Colonic mucosa (tissue), 4 donors: Measurements from ENCODE around the gene ACKR2. TPM values are rescaled to one million over a fixed set of nuclear protein-coding genes. Genes with fewer than 3 reads are reported as not detected.
A peak's percentile ranks its signal among the peaks of the same experiment; 100 is the strongest.

Experiments
- DNase-seq: peaks from one replicate; pipeline ENCODE4 v3.0.0-alpha.2; 2020
- H3K27ac ChIP-seq: fragments of 200-600 bp; one replicate; pipeline ENCODE4 v1.8.0; 2021
- H3K27me3 ChIP-seq: fragments of 200-600 bp; one replicate; pipeline ENCODE4 v1.8.0; 2021
- H3K36me3 ChIP-seq: fragments of 200-600 bp; one replicate; pipeline ENCODE4 v1.8.0; 2021
- H3K4me1 ChIP-seq: fragments of 200-600 bp; one replicate; pipeline ENCODE4 v1.8.0; 2021; ENCODE audit warnings: mild to moderate bottlenecking
- H3K4me3 ChIP-seq: fragments of 200-600 bp; one replicate; pipeline ENCODE4 v1.8.0; 2021
- H3K9ac ChIP-seq, 2 donors: one replicate each; pipeline ENCODE4 v1.7.0; 2013; ENCODE audit warnings: control low read depth in 2 of 2, low read depth in 2 of 2, low read length in 2 of 2
- H3K9me3 ChIP-seq: fragments of 200-600 bp; one replicate; pipeline ENCODE4 v1.8.0; 2021
- intact Hi-C: fragments of 100-400 bp; cut with DNase I; formaldehyde crosslinking; loops from one replicate; pipeline ENCODE4 v1.14.1; 2022
- total RNA-seq, 2 donors: library from RNA; stranded (reverse); fragmentation: NEBNext Ultra II Directional in 1 of 2; extraction: Animal tissue kit (Norgen Biotek cat#: 25700) in 1 of 2; gene quantifications; one replicate each; pipeline ENCODE4 v1.2.1, GENCODE V29; 2021
- TF ChIP-seq, protein P1 (sequence below): fragments of 200-600 bp; IDR thresholded peaks from one replicate; pipeline ENCODE4 v1.8.0; 2022; ENCODE audit warnings: antibody characterized with exemption, mild to moderate bottlenecking
- donor health status: healthy.
- donor health status: DM: no; HTN: no; CAD: no.
- donor health status: DM: no; HTN: no; CAD: no.

The ACKR2 gene
- total RNA-seq, 2 donors from 2014 or later: 3.2 to 6.5 TPM

DNA sequence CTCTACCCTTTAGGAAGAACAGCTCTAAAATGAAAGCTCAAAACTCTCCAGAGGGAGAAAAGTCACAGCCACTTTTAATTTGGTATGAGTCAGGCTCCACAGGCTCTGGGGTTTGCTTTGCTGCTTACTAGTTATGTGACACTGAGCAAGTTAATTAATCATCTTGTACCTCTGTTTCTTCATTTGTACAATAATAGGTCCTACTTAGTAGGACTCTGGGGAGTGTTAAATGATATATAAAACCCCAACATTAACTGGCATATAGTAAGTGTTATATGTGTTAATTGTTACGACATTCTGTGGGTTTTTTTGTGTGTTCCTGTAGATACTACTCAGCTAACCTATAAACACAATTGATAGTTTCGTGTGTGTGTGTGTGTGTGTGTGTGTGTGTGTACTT is 6.6 kb downstream of the ACKR2 start:
- no peak overlapping the region for H3K27ac ChIP-seq
- H3K4me1 ChIP-seq: peaks cover 4% of the 10 kb centered on the region
- H3K36me3 ChIP-seq: no peaks in the 10 kb centered on the region
- intact Hi-C loops: no loop called here
- no peak overlapping the region for H3K9ac ChIP-seq
- no peaks in the 10 kb centered on the region for H3K9me3 ChIP-seq
- TF ChIP-seq, protein P1, sequence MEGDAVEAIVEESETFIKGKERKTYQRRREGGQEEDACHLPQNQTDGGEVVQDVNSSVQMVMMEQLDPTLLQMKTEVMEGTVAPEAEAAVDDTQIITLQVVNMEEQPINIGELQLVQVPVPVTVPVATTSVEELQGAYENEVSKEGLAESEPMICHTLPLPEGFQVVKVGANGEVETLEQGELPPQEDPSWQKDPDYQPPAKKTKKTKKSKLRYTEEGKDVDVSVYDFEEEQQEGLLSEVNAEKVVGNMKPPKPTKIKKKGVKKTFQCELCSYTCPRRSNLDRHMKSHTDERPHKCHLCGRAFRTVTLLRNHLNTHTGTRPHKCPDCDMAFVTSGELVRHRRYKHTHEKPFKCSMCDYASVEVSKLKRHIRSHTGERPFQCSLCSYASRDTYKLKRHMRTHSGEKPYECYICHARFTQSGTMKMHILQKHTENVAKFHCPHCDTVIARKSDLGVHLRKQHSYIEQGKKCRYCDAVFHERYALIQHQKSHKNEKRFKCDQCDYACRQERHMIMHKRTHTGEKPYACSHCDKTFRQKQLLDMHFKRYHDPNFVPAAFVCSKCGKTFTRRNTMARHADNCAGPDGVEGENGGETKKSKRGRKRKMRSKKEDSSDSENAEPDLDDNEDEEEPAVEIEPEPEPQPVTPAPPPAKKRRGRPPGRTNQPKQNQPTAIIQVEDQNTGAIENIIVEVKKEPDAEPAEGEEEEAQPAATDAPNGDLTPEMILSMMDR: no peak
- no peak for DNase-seq
- no peaks in the 10 kb centered on the region for H3K27me3 ChIP-seq
- H3K4me3 ChIP-seq: no peak overlapping the region

DNA sequence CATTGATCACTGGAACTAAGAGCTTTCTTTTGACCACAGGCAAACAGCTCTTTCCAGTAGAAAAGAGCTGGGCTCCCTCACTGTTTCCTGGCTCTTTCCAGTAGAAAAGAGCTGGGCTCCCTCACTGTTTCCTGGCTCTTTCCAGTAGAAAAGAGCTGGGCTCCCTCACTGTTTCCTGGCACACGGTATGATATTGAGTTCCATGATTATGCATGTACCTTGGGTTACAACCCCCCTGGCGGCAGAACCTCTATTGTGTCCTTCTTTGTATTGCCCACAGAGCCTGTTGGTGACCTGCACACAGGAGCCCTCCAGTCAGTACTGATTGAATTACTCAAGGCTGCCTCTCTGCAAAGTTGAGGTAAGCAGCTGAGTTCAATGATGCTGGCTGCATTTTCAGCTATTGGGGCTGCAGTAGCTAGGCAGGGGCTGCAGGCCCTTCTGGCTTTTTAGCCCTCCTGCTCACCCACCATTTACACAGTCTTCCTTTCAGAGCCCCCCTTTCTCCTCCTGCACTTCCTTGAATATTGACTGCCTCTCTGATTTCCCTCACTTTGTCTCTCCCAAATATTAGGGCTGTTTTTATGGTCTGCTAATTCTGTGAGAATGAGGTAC is 10.2 kb downstream of the ACKR2 start:
- Histone ChIP-seq H3K27ac (peak overlapping the region; percentile 68), H3K9ac (peak overlapping the region; percentile 28 to 35), H3K4me1 (peaks cover 4% of the 10 kb centered on the region), H3K36me3 (no peaks in the 10 kb centered on the region), H3K9me3 (no peaks in the 10 kb centered on the region), H3K27me3 (no peaks in the 10 kb centered on the region), H3K4me3 (no peak overlapping the region)
- intact Hi-C loops: no loop called here
- DNase-seq: peak; percentile 63
- TF ChIP-seq, protein P1: no peak

DNA sequence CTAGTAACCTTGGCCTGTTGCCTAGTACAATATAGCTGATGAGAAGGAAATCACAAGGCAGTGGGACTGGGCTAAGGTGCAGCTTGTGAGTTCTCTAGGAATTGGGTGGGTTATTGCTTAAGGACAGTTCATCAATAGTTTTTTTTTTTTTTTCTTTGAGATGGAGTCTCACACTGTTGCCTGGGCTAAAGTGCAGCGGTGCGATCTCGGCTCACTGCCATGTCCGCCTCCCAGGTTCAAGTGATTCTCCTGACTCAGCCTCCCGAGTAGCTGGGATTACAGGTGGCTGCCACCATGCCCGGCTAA is 11.5 kb downstream of the ACKR2 start:
- H3K36me3 ChIP-seq: no peaks in the 10 kb centered on the region
- H3K9me3 ChIP-seq: no peaks in the 10 kb centered on the region
- TF ChIP-seq, protein P1: no peak
- intact Hi-C loops: no loop called here
- no peak overlapping the region for H3K9ac ChIP-seq
- H3K27me3 ChIP-seq: no peaks in the 10 kb centered on the region
- peak overlapping the region; percentile 68 for H3K27ac ChIP-seq
- H3K4me3 ChIP-seq: no peak overlapping the region
- peaks cover 4% of the 10 kb centered on the region for H3K4me1 ChIP-seq
- no peak for DNase-seq

DNA sequence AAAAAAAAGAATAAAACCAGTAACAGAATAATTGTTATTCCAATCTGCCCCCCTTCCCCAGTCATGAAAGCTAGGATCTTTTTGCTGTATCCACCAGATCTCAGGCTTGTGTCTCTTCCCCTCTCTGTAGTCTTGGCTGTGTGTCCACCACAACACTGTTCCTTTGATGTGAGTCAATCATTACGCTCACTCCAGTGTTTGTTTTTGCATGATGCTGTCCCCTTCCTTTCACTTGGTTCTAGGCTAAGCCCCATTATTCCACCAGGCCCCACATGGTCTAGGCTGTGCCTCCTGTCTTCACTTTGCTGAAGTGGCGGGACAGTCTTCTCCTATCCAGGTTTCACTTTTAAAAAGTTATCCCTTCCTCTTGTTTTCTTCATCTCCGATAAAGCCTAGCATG is 13.6 kb downstream of the ACKR2 start:
- H3K27ac ChIP-seq: no peak overlapping the region
- no peaks in the 10 kb centered on the region for H3K27me3 ChIP-seq
- peaks cover 4% of the 10 kb centered on the region for H3K4me1 ChIP-seq
- no peaks in the 10 kb centered on the region for H3K36me3 ChIP-seq
- peak; percentile 13 for DNase-seq
- no peak overlapping the region for H3K4me3 ChIP-seq
- intact Hi-C loops: no loop called here
- H3K9me3 ChIP-seq: no peaks in the 10 kb centered on the region
- TF ChIP-seq, protein P1: no peak
- no peak overlapping the region for H3K9ac ChIP-seq

DNA sequence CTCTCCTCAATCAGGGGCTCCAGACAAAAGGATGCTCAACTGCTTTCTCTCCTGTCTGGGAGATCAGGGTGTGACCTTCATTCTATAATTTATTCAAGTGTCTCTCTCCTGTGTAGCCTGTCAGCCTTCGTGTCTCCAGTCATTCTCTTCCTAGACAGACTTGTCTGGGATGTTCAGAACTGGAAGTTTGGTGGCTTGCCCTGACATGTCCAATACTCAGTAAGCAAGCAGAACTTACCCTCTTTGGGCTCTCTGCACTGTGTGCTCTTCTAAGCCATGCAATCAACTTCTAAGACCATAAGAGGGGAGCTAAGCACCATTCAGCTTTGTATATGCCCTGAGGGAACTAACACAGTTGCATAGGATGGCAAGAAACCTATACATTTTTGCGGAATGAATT is 14.1 kb downstream of the ACKR2 start:
- TF ChIP-seq, protein P1: no peak
- no peak overlapping the region for H3K9ac ChIP-seq
- H3K4me3 ChIP-seq: no peak overlapping the region
- H3K27ac ChIP-seq: no peak overlapping the region
- H3K27me3 ChIP-seq: no peaks in the 10 kb centered on the region
- peak; percentile 20 for DNase-seq
- intact Hi-C loops: no loop called here
- H3K9me3 ChIP-seq: no peaks in the 10 kb centered on the region
- H3K36me3 ChIP-seq: no peaks in the 10 kb centered on the region
- peaks cover 4% of the 10 kb centered on the region for H3K4me1 ChIP-seq
